ENCODE measurements around the gene TENM4.

Gene TENM4

DNA sequence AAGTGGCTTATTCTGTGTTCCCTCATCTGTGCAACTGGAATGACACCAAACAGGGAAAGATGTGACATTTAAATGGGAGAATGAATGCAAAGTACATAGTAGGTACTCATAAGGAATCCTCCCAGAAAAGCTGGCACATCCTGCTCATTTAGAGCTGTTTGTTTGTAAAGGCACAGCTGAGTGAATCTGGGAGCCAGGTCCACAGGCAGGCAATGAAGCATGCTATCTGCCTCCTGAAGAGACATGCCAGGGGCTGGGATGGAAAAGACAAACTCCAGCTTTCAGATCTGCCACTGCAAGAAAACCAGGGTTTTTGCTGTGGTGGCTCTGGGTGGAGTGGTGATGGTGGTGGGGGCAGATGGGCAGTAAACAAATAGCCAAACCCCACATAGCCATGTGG lies 150.1 kb downstream of the TENM4 start:
- DNase-seq: no peak

DNA sequence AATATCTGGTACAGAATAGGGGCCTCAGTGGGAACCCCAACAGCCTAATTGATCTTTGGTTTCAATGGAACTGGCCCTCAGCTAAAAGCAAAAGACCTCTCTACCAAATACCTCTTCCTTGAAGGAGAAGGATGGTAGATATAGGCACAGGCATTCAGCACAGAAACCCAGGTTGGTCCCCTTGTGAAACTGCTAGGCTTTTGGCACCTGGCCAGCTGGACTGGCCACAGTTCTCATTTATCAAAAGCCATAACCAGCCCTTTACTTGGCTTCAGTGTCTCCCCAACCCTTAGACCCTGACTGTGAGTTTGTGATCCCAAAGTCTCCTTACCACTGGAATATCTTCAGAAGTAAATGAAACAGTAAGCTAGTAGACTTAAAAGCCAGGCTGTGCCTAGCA lies 152.9 kb downstream of the TENM4 start:
- DNase-seq: no peak

DNA sequence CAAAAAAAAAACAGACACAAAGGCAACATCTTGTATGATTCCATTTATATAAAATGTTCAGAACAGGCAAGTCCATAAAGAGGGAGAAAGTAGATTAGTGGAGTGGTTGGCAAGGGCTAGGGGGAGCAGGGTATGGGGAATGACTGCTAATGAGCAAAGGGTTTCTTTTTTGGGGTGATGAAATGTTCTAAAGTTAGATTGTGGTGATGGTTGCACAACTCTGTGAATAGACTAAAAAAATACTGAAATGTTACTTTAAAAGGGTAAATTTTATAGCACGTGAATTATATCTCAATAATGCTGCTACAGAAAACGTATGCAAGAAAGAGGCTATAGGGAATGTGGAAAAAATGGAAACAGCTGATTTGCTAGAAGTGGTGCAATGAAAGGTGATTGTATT lies 155.1 kb downstream of the TENM4 start:
- no peak for DNase-seq

DNA sequence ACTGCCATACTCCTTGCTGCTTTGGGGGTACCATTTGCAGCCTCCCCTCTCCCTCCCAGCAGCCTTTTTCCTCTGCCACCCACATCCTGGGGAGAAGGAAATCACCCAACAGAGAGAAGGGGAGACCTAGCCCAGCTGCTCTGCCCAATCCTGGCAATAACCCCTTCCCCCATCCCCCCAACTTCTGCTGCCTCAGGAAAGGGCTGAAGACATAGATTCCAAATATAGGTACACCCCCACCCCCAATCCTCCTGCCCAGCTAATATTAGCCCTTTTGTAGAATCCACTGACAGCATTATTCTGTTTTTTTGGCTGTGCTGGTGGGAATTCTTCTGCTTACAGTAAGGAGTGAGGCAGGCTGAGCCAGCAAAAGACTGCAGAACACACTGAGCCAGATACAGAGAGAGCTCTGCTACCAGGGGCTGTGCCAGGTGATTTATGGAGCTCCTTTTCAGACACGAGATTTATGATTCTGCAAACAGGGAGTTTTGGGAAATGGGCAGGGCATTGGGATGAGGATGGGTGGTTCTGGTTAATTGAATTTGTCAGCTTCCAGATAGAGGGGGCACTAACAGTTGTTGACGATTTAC lies 164.0 kb downstream of the TENM4 start:
- DNase-seq: no peak

DNA sequence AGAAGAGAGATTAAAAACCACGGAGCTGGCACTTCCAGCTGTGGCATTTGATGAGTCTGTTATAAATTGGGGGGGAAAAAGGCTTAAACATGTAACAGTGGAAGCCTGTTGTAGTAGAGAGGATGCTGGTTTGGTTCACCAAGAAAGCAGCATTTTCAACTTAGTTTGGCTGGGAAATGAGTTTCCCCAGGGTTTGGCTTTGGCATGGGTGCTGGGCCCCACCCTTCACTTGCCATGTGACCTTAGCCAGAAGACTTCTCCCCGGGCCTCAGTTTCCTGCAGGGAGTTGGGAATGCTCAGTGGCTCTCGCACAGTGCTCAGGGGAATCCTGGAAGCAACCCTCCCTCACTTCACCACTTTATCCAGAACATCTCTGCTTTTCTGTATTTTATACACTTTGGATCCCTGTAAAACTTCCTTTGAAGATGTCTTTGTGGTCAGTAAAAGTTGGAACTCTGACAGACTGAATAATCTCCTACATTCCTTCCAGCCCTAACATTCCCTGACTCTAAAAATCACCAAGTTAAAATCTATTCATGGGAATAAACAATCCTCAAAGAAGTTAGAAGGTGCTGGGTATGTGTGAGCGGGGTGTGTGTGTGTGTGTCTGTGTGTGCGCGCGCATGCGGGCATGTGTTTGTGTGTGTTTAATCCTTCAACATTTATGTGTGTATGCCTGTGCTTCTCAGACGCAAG lies 166.0 kb downstream of the TENM4 start:
- DNase-seq: no peak

DNA sequence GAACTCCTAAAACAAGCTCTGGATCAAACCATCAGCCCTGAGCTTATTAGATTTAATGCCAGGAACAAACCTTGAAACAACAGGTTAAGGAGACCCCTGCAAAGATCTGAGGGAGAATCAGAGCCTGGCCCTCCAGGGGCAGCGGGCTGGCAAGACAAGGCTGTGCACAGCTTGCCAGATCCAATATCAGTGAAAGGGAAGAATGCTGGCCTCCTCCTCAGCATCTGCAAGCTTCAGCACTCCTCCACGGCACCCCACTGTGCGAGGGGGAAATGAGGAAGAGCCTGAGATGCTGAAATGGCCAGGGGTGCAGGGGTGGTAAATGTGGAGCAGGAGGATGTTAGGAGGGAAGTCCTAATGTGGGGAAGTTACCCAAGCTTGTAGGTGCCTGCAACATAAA lies 167.0 kb downstream of the TENM4 start:
- DNase-seq: no peak

DNA sequence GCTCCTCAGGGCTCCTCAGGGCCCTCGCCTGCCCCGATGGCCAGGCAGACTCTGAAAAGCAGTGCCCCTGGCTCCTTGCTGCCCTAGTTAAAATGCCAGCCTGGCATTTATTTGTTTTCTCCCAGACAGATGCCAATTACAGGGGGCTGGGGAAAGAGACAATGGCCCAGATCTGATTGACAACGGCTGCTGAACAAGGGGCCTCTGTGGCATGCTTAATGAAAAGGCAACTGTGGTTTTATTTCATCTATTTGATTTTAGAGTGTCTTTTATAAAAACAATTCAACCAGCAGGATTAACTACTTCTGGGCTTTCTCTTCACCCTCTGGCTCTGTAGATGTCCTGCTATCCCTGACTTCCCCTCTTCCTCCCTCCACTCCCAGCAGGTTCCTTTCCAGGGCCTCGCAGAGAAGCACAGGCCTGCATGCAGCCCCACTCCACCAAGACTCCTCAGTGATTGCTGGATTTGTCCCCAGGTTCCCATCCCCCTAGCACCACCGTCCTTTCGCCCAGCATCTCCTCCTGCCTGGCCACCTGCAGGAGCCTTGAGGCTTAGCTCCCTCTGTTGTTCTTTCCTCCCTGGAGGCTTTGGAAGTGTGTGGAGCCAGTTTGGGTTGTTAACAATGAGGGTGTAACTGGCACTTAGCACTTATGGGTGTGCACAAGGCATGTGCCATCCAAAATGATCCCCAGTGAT lies 171.1 kb downstream of the TENM4 start:
- no peak for DNase-seq

DNA sequence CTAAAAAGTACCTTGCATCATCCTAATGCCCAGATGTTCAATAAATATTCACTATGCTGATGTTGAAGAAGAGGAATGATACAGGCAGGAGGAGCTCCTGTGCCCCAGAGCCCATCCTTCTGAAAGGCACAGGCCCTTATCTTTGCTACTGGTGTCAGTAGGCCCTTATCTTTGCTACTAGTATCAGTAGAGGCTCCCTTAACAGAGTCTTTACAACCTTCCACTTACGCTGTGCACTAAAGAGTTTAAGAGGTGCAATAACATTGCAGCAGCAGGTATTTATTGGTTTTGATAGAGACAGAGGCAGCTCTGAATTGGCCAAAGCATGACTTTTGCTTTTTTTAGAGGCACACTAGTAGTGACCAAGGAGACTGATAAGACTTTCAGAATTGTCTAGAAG lies 174.4 kb downstream of the TENM4 start:
- no peak for DNase-seq

DNA sequence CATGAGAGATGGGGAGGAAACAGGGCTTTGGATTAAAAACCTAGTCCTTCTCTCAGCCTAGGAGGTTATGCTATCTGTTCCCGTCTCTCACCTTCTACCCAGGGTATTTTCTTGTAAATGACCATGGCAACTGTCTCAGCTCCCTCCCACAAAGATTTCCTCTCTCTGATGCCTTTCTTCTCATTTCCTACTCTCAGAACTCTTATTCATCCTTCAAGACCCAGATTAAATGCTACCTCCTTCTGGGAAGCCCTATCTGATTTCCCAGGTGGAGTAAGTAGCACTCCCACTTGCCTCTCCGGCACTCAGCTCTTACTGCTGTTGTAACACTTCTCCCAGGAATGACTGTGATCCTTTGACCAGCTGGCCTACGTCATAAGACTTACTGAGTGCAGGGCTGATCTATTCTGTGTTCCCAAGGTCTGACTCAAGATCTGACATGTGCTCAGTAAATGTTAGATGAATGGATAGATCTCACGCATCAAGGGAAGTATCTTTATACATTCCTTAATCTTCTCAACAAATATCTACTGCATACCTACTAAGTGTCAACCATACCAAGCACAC lies 175.0 kb downstream of the TENM4 start:
- DNase-seq: no peak

DNA sequence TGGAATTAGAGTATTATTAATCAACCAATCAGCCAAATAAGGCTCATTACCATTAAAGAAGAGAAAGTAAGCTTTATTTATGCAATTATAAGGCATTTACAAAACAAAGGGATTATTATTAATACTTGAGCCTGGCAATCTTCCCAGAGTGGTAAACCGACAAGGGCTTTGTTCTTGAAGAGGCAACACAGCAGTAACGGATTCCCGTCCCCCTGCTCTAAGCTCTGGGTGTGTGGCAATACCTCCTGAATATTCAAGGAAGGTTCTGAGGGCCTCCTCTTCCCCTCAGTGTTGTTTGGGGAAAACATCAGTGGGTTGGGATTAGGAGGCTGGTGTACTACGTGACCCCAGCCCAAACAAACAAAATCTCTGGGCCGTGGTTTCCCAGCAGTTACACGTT lies 176.5 kb downstream of the TENM4 start:
- no peak for DNase-seq

DNA sequence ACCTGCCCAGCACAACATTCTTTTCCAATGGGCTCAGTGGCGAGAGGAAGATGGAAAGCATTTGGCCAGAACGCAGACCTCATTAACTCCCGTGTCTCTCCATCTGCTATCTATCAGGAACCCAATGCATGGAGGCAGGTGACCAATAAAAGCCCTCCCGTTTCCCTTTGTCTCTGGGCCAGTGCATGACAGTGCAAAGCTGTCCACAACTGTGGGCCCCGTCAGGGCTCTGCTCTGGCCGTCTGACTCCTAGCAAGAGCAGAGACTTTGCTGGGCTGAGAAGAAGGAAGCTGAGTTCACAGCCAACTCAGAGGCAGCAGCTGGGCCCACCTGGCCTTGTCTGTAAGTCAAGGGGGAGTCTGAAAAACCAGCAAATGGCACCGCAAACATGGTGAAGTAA lies 177.8 kb downstream of the TENM4 start:
- peak; percentile 73 for DNase-seq

DNA sequence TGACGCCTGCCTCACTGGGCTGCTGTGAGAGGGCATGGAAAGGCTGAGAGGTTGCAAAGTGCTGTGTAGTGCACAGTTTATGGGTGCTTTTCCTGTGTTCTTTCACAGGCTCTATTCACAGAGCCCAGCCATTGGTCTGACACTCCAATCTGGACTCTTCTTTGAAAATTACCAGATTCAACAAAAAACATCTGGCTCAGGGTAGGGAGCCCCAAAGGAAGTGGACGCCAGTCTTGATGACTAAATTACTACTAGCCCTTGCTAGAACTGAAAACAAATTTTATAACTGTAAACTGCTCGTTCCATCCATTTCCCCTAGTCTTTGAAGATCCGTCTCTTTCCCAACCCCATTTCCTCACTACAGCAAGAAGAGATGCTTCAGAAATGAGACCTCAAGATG lies 178.6 kb downstream of the TENM4 start:
- no peak for DNase-seq

DNA sequence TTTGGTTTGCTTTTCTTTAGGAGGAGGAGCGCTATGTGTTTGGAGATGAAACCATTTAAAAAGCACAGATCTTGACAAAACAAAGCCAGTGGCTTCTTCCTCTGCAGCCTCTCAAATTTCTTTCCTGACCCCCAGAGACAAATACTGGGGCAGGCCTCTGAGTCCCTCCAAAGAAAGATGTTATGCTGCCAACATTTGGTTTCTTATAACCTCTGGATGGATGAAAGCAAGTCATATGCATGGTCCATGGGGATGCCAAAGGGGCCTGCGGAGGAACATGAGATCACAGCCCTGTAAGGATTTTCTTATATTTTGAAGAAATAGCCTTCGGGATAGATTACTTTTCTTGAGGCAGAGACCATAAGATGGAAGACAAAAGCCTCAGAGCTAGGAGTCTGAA lies 179.1 kb downstream of the TENM4 start:
- DNase-seq: no peak

DNA sequence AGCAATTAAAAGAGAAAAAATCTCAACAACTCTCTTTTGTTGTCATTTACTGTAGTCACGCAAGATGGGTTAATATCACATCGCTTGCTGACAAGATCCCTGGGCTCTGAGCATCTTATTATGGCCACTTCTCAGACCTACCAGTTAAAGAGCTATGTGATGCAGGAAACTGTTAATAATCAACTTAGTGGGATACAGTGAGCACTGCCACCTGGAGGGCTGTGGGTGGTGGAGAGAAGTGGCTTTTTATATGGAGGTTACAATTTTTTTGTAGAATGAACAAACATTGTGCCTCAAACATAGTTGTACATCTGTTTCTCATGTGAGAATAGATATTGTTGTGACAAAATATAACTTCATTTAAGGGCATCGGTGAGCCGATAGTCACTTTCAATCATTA lies 181.0 kb downstream of the TENM4 start:
- no peak for DNase-seq

DNA sequence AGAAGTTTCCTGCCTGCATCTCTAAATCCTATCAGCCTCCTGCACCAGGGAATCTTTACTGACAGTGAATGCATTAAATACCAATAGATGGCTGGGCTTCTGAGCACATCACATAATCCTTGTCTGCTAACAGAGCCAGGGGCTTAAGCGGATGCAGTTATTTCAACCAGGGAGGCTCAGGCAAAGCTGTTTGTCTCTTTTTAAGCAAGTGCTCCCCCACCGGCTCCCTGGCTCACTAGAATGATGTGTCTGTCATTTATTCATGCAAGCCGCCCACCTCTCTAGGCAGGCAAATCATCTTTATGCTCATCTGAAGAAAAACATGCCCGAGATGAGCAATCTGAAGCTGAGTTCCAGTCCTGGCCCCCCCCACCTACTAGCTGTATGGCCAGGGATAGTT lies 182.3 kb downstream of the TENM4 start:
- no peak for DNase-seq

DNA sequence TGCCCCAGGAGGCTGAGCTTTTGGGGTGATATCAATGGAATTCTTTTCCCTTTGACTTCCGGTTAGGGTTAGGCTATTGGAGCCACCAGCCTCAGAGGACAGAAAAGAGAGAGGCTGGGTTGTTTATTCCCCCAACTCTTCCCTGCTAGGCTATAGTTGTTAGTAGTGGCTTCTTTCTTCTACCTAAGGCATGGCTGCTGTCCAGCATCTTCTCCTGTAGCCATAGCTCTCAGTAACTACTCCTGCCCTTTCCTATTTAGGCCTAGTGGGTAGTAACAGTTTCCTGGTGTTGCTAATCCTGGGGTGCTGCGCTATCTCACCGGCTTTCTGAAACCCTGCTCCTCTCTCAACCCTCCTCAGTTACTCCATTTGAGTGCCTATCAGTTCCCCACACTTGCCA lies 184.9 kb downstream of the TENM4 start:
- DNase-seq: no peak

DNA sequence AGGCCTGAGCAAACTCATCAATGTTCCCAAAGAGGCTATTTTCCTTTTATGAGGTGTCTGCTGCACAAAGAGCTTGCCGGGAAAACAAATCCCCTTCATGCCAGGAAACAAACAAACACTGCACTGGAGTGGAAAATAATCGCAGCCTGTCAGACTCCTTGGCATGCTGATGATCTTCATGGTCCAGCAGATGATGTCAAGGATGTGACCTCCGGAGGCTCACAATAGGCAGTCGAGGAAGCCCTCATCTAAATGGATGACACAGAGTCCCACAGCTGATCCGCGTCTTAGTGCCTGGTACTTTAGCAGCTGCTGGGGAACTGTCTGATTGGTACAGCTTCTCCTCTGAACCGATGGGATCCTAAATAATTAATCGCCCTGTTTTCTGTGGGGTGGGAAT lies 187.6 kb downstream of the TENM4 start:
- no peak for DNase-seq

DNA sequence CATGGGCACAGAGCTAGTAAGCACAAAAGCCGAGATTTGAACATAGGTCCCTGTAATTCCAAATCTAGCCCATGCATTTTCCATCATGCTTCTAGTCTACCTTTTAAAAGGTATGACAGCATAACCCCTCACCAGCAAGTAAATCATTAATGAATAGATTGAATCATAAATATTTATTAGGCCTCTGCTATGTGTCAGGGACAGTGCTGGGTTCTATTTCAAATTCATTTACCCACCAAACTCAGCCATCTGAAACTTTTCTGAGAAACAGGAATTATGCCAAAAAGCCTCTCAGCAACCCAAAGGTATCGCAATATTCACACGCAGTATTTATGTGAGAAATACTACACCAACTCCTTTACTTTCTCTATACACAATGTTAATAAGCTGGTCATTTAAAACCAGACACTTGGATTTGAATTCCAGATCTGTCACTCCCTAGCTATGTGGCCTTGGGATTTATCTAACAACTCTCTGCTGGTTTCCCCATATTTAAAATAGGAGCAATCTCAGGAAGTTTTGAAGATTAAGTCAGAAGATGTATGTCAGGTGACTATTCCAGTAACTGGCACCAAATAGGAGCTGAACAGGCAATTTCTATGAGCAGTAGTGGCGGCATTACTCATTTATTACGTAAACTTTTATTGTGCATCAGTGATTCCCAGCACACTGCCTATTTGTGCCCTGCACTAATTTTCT lies 191.4 kb downstream of the TENM4 start:
- DNase-seq: no peak

DNA sequence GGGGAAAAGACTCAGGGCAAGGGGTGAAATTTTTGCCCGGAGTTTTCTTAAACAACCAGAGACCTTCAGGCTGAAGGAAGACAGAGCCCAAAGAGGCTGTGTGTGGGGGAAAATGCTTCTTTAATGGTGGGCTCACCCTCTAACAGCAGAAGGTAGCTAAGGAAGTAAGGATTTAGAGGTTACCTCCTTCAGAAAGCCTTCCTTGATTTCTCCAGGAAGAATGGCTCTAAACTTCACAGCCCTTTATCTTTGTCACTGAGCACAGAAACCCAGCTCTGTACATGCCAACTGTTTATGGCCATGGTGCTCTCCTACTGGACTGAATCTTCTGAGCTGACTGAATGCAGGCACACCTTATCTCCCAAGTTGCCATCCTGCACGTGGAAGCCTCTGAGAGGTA lies 196.0 kb downstream of the TENM4 start:
- peak; percentile 17 for DNase-seq

DNA sequence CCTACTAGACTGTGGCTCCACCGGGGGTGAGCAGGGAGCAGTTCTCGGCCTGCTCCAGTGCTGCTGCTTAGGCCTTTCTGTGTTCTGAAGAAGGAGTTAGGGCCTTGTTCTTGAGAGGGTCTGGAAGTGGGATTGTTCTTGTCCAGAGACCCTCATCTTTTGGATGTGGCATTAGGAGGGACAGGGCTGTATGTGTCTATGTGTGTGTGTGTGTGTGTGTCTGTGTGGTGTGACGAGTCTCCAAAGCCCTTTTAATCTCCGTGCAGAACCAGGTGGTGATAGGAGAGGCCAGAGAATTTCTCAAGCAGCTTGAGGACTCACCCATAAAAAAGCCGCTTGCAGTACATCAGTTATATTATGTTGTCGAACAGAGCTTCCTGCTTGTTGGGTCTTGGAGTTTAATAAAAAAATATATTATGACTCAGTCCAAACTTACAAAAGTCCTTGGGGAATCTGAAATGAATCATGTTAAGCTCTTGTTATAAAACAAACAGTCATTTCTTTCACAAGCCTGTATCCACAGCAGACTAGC lies 196.5 kb downstream of the TENM4 start:
- DNase-seq: peak; percentile 52

DNA sequence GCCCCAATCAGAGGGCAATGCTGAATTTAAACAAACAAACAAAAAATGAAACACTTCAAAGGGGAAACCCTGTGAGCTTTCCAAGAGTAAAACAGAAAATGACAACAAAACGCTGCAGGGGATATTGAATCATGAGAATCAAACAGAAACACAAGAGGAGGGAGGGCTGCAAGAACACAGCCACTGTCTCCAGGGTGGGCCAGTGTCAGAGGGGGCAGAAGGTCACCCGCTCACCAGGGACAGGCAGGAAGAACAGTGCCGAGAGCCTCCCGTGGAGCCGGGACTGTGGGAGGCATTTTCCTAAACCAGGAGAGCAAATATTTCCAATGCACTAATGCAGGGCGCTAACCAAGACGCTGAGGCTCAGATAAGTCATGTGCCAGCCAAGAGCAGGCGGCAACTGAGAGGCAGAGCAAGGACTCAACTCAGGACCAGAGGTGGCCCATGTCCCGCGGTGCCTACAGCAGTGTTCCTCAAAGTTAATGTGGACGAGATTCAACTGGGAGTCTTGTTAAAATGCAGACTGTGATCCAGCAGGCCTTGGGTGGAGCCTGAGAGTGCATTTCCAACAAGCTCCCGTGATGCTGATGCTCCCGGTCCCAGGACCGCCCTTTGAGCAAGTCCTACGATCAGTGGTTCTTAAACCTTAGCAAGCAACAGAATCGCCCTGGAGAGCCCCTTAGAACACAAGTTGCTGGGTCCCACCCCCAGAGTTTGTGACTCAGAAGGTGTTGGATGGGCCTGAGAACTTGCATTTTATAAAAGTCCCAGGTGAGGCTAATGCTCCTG lies 197.2 kb downstream of the TENM4 start:
- peak; percentile 38 for DNase-seq

DNA sequence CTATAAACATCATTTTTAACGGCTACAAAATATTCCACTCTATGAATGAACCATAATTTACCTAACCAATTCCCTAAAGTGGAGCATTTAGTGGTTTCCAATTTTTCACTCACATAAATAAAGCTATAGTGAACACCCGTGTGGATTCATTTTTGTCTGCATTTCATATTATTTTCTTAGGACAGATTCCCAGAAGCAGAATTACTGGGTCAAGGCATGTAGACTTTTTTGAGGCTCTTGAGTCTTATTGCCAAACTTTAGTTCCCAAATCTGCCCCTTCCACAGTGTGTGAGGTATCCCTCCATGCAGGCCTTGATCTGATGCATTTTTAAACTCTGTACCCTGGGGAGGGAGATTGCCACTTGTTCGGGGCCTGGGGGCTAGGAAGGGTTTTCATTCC lies 198.2 kb downstream of the TENM4 start:
- DNase-seq: no peak
